Mesenchymal stem cell (in vitro differentiated cells and primary cell): ENCODE results near the gene PARD3B.

Experiments
- DNase-seq: peaks from one replicate; pipeline ENCODE4 v3.0.0-alpha.2; 2013
- H2AFZ ChIP-seq: one replicate; pipeline ENCODE4 v1.6.1; 2013; ENCODE audit warnings: low read depth, mild to moderate bottlenecking, control low read depth, inconsistent platforms, low read length, moderate library complexity
- H2AK5ac ChIP-seq: 2 replicates; pipeline ENCODE4 v1.6.1; 2013; ENCODE audit warnings: low read length, moderate library complexity, mild to moderate bottlenecking, inconsistent platforms; ENCODE audit not compliant: severe bottlenecking
- H2BK120ac ChIP-seq: one replicate; pipeline ENCODE4 v1.6.1; 2013; ENCODE audit warnings: low read depth, mild to moderate bottlenecking, inconsistent platforms, low read length, moderate library complexity
- H2BK12ac ChIP-seq, 2 experiments: one replicate each; pipeline ENCODE4 v1.6.1; 2013; ENCODE audit warnings: inconsistent platforms in 2 of 2, low read length in 2 of 2, mild to moderate bottlenecking in 2 of 2, moderate library complexity in 2 of 2, control low read depth in 1 of 2
- H2BK15ac ChIP-seq: one replicate; pipeline ENCODE4 v1.6.1; 2013; ENCODE audit warnings: mild to moderate bottlenecking, low read depth, inconsistent platforms; ENCODE audit not compliant: poor library complexity, severe bottlenecking
- H2BK5ac ChIP-seq: 2 replicates; pipeline ENCODE4 v1.6.1; 2013; ENCODE audit warnings: low read depth, mild to moderate bottlenecking, low read length, control low read depth, inconsistent platforms; ENCODE audit not compliant: poor library complexity, severe bottlenecking
- H3K14ac ChIP-seq, 2 experiments: one replicate each; pipeline ENCODE4 v1.6.1; 2013; ENCODE audit warnings: inconsistent platforms in 2 of 2, low read length in 2 of 2, control low read depth in 1 of 2, mild to moderate bottlenecking in 1 of 2, moderate library complexity in 1 of 2
- H3K18ac ChIP-seq, 2 experiments: one replicate each; pipeline ENCODE4 v1.6.1; 2013; ENCODE audit warnings: inconsistent platforms in 2 of 2, low read length in 2 of 2, control low read depth in 1 of 2, low read depth in 1 of 2, mild to moderate bottlenecking in 1 of 2
- H3K23ac ChIP-seq, 2 experiments: one replicate each; pipeline ENCODE4 v1.6.1; 2013; ENCODE audit warnings: inconsistent platforms in 2 of 2, low read length in 2 of 2, mild to moderate bottlenecking in 2 of 2, moderate library complexity in 2 of 2, control low read depth in 1 of 2
- H3K27ac ChIP-seq: 2 replicates; pipeline ENCODE4 v1.5.1; 2013; ENCODE audit warnings: mild to moderate bottlenecking, moderate library complexity, low read length, control low read depth, inconsistent platforms; ENCODE audit not compliant: poor library complexity, severe bottlenecking
- H3K27me3 ChIP-seq, 2 experiments: 2 replicates each; pipeline versions ENCODE4 v1.6.1 to v1.7.0; 2013; ENCODE audit warnings: low read length in 2 of 2, mild to moderate bottlenecking in 2 of 2, moderate library complexity in 2 of 2, control low read depth in 1 of 2, inconsistent platforms in 1 of 2; ENCODE audit not compliant: control insufficient read depth in 1 of 2, insufficient read depth in 1 of 2
- H3K36me3 ChIP-seq, 2 experiments: 2 replicates each; pipeline versions ENCODE4 v1.6.1 to v1.7.0; 2013; ENCODE audit warnings: low read length in 2 of 2, control low read depth in 1 of 2, inconsistent platforms in 1 of 2, low read depth in 1 of 2, mild to moderate bottlenecking in 1 of 2; ENCODE audit not compliant: insufficient read depth in 2 of 2, control insufficient read depth in 1 of 2
- H3K4ac ChIP-seq, 2 experiments: one replicate each; pipeline ENCODE4 v1.6.1; 2013; ENCODE audit warnings: inconsistent platforms in 2 of 2, low read length in 2 of 2, mild to moderate bottlenecking in 2 of 2, moderate library complexity in 2 of 2, control low read depth in 1 of 2, low read depth in 1 of 2
- H3K4me1 ChIP-seq: 2 replicates; pipeline ENCODE4 v1.6.1; 2013; ENCODE audit warnings: low read depth, low read length, control low read depth; ENCODE audit not compliant: control insufficient read depth, insufficient read depth
- H3K4me2 ChIP-seq: 2 replicates; pipeline ENCODE4 v1.6.1; 2013; ENCODE audit warnings: low read length, mild to moderate bottlenecking, inconsistent platforms; ENCODE audit not compliant: poor library complexity, severe bottlenecking
- H3K4me3 ChIP-seq, 2 experiments: 2 replicates each; pipeline versions ENCODE4 v1.5.1 to v1.7.0; 2013; ENCODE audit warnings: low read length in 2 of 2, mild to moderate bottlenecking in 2 of 2, control low read depth in 1 of 2, low read depth in 1 of 2; ENCODE audit not compliant: insufficient read depth in 1 of 2
- H3K79me1 ChIP-seq: replicated peaks from 2 replicates; pipeline ENCODE4 v1.6.1; 2013; ENCODE audit warnings: mild to moderate bottlenecking, control low read depth, low read length, inconsistent platforms; ENCODE audit not compliant: poor library complexity, severe bottlenecking
- H3K9ac ChIP-seq: 2 replicates; pipeline ENCODE4 v1.7.0; 2013; ENCODE audit warnings: mild to moderate bottlenecking, low read length, moderate library complexity
- H3K9me3 ChIP-seq: 2 replicates; pipeline ENCODE4 v1.7.0; 2013; ENCODE audit warnings: mild to moderate bottlenecking, low read length; ENCODE audit not compliant: control insufficient read depth
- H4K8ac ChIP-seq: one replicate; pipeline ENCODE4 v1.6.1; 2013; ENCODE audit warnings: inconsistent platforms, mild to moderate bottlenecking, low read length, moderate library complexity
- H4K91ac ChIP-seq: one replicate; pipeline ENCODE4 v1.6.1; 2013; ENCODE audit warnings: mild to moderate bottlenecking, low read length, inconsistent platforms
- WGBS: methylation state at CpG from one replicate; pipeline ENCODE4 v1.1.7; 2013; ENCODE audit warnings: mixed read lengths; 5-methylcytosine and 5-hydroxymethylcytosine counted together

PARD3B gene

DNA sequence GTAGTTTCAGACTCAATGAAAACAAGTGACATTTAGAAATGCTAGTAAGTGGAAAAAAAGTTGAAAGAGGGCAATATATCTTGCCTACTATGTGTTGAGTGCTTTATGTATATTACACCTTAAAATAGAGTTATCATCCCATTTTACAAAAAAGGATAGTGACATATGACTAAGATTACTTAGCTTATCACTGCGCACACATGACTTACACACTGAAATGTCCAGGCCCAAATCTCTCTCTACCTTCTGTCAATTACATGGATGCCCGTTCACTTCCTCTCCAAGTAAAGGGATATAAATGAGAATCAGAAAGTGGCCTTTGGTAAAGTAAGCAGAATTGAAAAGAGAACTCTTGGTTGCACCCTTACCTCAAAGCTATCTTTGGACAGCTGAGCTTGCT is 3.6 kb upstream of the PARD3B start:
- 90% methylated on average over 1 of the region's 2 CpGs for WGBS

DNA sequence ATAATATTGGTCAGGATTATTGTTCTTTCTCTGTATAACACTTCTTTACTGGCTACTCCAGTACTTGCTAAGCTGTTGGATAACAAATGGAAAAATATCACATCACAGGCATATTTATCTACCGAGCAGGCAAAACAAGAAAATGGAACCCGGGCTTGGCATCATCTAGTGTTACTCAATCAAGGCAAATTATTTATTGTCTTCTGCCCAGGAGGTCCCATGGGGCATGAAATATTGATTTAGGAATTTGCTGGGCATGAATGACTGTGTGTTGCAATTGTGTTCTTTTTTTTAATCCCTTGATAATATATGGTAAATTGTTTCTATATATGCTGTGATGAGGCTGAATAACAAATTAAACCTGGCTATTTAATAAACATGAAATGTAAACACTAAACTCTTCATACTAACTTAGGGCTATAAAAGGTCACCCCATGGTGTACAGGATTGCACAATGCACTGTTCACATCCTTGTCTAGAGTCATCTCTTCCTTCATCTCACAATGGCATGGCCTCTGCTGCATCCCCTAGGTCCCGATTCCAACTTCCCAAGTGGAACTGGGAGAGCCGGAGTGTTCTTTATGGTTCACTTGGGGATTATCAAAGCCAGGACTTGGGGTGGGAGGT is 2.2 kb upstream of the PARD3B start:
- H2BK5ac ChIP-seq, result no peak overlapping the region
- no peak overlapping the region for H4K8ac ChIP-seq

More for the DNA sequence above, 3.6 kb upstream of the PARD3B start:
- H4K8ac ChIP-seq, result no peak overlapping the region
- DNase-seq, result no peak
- H3K4ac ChIP-seq, result no peak overlapping the region
- H3K4me1 ChIP-seq, result peaks cover 11% of the 10 kb centered on the region
- no peak overlapping the region for H2BK5ac ChIP-seq
- no peak overlapping the region for H2BK12ac ChIP-seq
- no peak overlapping the region for H2AK5ac ChIP-seq
- no peak overlapping the region for H3K9ac ChIP-seq
- H3K36me3 ChIP-seq, result no peaks in the 10 kb centered on the region
- H3K4me2 ChIP-seq, result no peak overlapping the region
- H3K23ac ChIP-seq, result no peak overlapping the region
- H3K14ac ChIP-seq, result no peak overlapping the region
- peaks cover 9% of the 10 kb centered on the region for H3K79me1 ChIP-seq
- no peak overlapping the region for H2BK120ac ChIP-seq
- no peak overlapping the region for H3K18ac ChIP-seq
- H3K9me3 ChIP-seq, result no peaks in the 10 kb centered on the region
- H3K27ac ChIP-seq, result no peak overlapping the region
- H2AFZ ChIP-seq, result no peak overlapping the region
- H2BK15ac ChIP-seq, result no peak overlapping the region
- no peak overlapping the region for H3K4me3 ChIP-seq
- peaks cover 0 to 6% of the 10 kb centered on the region in 2 experiments for H3K27me3 ChIP-seq
- no peak overlapping the region for H4K91ac ChIP-seq

DNA sequence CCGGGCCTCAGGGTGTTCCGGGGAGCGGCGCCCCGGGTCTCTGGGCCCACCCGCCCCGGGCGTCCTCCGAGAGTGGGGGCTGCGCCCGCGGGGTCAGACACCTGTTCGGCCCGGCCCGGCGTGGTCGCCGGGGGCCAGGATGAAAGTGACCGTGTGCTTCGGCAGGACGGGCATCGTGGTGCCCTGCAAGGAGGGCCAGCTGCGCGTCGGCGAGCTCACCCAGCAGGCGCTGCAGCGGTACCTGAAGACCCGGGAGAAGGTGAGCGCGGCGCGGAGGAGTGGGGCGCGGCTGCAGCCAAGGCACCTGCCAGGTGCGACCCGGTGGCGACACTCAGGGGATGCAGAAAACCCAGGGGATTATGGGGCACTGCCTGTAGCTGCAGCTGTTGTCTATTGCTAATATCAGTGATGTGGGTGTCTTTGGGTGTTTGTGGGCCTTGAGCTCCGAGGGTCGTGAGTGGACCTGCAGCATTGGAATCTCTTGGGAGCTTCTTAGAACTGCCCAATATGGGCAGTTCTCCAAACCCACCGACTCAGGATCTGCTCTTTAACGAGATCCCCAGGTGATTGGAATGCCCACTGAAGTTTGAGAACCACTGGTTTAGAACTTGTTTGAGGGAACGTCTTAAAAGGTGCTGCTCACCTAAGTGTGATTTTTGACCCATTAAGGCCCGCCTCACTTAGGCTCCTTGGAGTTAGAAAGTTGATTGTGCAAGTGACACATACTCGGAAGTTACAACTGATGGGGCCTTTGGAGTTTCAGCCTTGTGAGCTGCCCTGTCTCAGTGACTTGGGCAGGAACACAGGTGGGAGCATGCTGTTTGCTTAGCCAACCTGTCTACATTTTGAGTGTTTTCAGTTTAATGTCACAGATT is 823 bp downstream of the PARD3B start:
- H3K4me2 ChIP-seq, result peak overlapping the region; percentile 65
- peak overlapping the region; percentile 82 for H4K8ac ChIP-seq
- 8% methylated on average over 45 of the region's 45 CpGs for WGBS
- no peak overlapping the region for H3K27ac ChIP-seq
- no peak overlapping the region for H2AK5ac ChIP-seq
- peak overlapping the region in 1 of 2 experiments; percentile 79 for H3K14ac ChIP-seq
- no peaks in the 10 kb centered on the region for H3K9me3 ChIP-seq
- peak overlapping the region; percentile 85 for H3K9ac ChIP-seq
- peak overlapping the region; percentile 54 to 80 for H3K4ac ChIP-seq
- peak overlapping the region; percentile 71 to 93 for H3K4me3 ChIP-seq
- peak overlapping the region; percentile 70 to 96 for H3K23ac ChIP-seq
- H2BK15ac ChIP-seq, result peak overlapping the region; percentile 94
- peaks cover 14% of the 10 kb centered on the region for H3K79me1 ChIP-seq
- H3K18ac ChIP-seq, result peak overlapping the region; percentile 91 to 96
- peak; percentile 33 for DNase-seq
- H3K27me3 ChIP-seq, result peaks cover 0 to 6% of the 10 kb centered on the region in 2 experiments
- peak overlapping the region; percentile 83 for H4K91ac ChIP-seq
- H3K4me1 ChIP-seq, result peaks cover 11% of the 10 kb centered on the region
- peak overlapping the region in 1 of 2 experiments; percentile 66 for H2BK12ac ChIP-seq
- H3K36me3 ChIP-seq, result no peaks in the 10 kb centered on the region
- H2BK5ac ChIP-seq, result no peak overlapping the region
- H2BK120ac ChIP-seq, result peak overlapping the region; percentile 92
- H2AFZ ChIP-seq, result peak overlapping the region; percentile 93

More for the DNA sequence above, 2.2 kb upstream of the PARD3B start:
- Histone ChIP-seq H3K4me3 (no peak overlapping the region), H4K91ac (no peak overlapping the region), H3K4me1 (peaks cover 11% of the 10 kb centered on the region), H3K27me3 (peaks cover 0 to 6% of the 10 kb centered on the region in 2 experiments), H2BK120ac (no peak overlapping the region), H2BK15ac (no peak overlapping the region), H3K27ac (no peak overlapping the region), H2AFZ (no peak overlapping the region), H2AK5ac (peak overlapping the region; percentile 48), H3K4me2 (no peak overlapping the region), H3K18ac (no peak overlapping the region), H3K9me3 (no peaks in the 10 kb centered on the region), H3K79me1 (peaks cover 9% of the 10 kb centered on the region), H3K36me3 (no peaks in the 10 kb centered on the region), H3K23ac (no peak overlapping the region), H3K14ac (no peak overlapping the region), H2BK12ac (no peak overlapping the region), H3K4ac (no peak overlapping the region), H3K9ac (no peak overlapping the region)
- DNase-seq, result no peak
- WGBS, result 94% methylated on average over 4 of the region's 4 CpGs
